DND-41 (cell line): ENCODE results near the gene NFAM1.

ENCODE experiments used
- ATAC-seq: fragments of 200-7000 bp; cut with Tn5 transposase; 3 replicates; pipeline ENCODE4 v1.9.1; 2021; ENCODE audit warnings: low read depth; ENCODE audit not compliant: insufficient read depth
- DNase-seq: peaks from one replicate; pipeline ENCODE4 v3.0.0-alpha.2; 2020
- H2AFZ ChIP-seq: 2 replicates; pipeline ENCODE4 v1.6.0; 2012; ENCODE audit warnings: low read depth, low read length
- H3K27ac ChIP-seq: 2 replicates; pipeline ENCODE4 v1.5.1; 2012; ENCODE audit warnings: low read length, inconsistent platforms
- H3K27me3 ChIP-seq: fragments of 200-600 bp; sonication (generic); 2 replicates; pipeline ENCODE4 v1.6.0; 2012; ENCODE audit warnings: low read length, mild to moderate bottlenecking, inconsistent platforms; ENCODE audit not compliant: insufficient read depth, poor library complexity
- H3K36me3 ChIP-seq: 2 replicates; pipeline ENCODE4 v1.5.1; 2012; ENCODE audit warnings: low read length, inconsistent platforms; ENCODE audit not compliant: insufficient read depth
- H3K4me1 ChIP-seq: 2 replicates; pipeline ENCODE4 v1.5.1; 2012; ENCODE audit warnings: mild to moderate bottlenecking, low read length; ENCODE audit not compliant: insufficient read depth
- H3K4me2 ChIP-seq: 2 replicates; pipeline ENCODE4 v1.6.0; 2012; ENCODE audit warnings: mild to moderate bottlenecking, moderate library complexity, low read length, inconsistent platforms; ENCODE audit not compliant: insufficient read depth
- H3K4me3 ChIP-seq, 2 experiments: fragments of 200-600 bp in 1 of 2; shearing (Covaris generic) in 1 of 2; 2 replicates each; pipeline ENCODE4 v1.5.1; 2012 to 2016; ENCODE audit warnings: inconsistent platforms in 2 of 2, low read length in 2 of 2, mild to moderate bottlenecking in 2 of 2, low read depth in 1 of 2, moderate library complexity in 1 of 2
- H3K79me2 ChIP-seq: 2 replicates; pipeline ENCODE4 v1.6.0; 2012; ENCODE audit warnings: low read length, inconsistent platforms; ENCODE audit not compliant: insufficient read depth
- H3K9ac ChIP-seq: 2 replicates; pipeline ENCODE4 v1.6.0; 2012; ENCODE audit warnings: low read depth, mild to moderate bottlenecking, inconsistent platforms, low read length, moderate library complexity
- H3K9me3 ChIP-seq: 2 replicates; pipeline ENCODE4 v1.5.1; 2012; ENCODE audit warnings: low read length, moderate library complexity, mild to moderate bottlenecking, inconsistent platforms; ENCODE audit not compliant: insufficient read depth, severe bottlenecking
- H4K20me1 ChIP-seq: 2 replicates; pipeline ENCODE4 v1.6.0; 2012; ENCODE audit warnings: low read length; ENCODE audit not compliant: insufficient read depth
- EZH2 ChIP-seq: IDR thresholded peaks from 3 replicates; pipeline ENCODE4 v1.6.1; 2012; ENCODE audit warnings: borderline replicate concordance, low read depth, mild to moderate bottlenecking, moderate library complexity, low read length, inconsistent platforms; ENCODE audit not compliant: severe bottlenecking
- TF ChIP-seq, protein P1 (sequence below): IDR thresholded peaks from 2 replicates; pipeline ENCODE4 v1.5.1; 2012; ENCODE audit warnings: borderline replicate concordance, low read length, moderate library complexity, mild to moderate bottlenecking; ENCODE audit not compliant: poor library complexity, severe bottlenecking; ENCODE audit errors: extremely low read depth

Gene NFAM1

GRCh38 chr22:42331014-42331413 lies 101.2 kb downstream of the NFAM1 start:
- Histone ChIP-seq H3K27ac (no peak overlapping the region), H3K9ac (no peak overlapping the region), H3K79me2 (peaks cover 64% of the 10 kb centered on the region), H3K27me3 (no peaks in the 10 kb centered on the region), H2AFZ (no peak overlapping the region), H3K36me3 (no peaks in the 10 kb centered on the region), H3K9me3 (no peaks in the 10 kb centered on the region), H3K4me3 (no peak overlapping the region), H4K20me1 (peaks cover 99% of the 10 kb centered on the region), H3K4me2 (no peak overlapping the region), H3K4me1 (no peaks in the 10 kb centered on the region)
- DNase-seq: peak; percentile 35
- TF ChIP-seq, protein P1, sequence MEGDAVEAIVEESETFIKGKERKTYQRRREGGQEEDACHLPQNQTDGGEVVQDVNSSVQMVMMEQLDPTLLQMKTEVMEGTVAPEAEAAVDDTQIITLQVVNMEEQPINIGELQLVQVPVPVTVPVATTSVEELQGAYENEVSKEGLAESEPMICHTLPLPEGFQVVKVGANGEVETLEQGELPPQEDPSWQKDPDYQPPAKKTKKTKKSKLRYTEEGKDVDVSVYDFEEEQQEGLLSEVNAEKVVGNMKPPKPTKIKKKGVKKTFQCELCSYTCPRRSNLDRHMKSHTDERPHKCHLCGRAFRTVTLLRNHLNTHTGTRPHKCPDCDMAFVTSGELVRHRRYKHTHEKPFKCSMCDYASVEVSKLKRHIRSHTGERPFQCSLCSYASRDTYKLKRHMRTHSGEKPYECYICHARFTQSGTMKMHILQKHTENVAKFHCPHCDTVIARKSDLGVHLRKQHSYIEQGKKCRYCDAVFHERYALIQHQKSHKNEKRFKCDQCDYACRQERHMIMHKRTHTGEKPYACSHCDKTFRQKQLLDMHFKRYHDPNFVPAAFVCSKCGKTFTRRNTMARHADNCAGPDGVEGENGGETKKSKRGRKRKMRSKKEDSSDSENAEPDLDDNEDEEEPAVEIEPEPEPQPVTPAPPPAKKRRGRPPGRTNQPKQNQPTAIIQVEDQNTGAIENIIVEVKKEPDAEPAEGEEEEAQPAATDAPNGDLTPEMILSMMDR: no peak
- no peak for TF ChIP-seq EZH2
- peak; percentile 27; the same call in 1 of the 3 replicates for ATAC-seq
